SW480 (cell line): ENCODE measurements around the gene PRKCG.
A peak's percentile ranks its signal among the peaks of the same experiment; 100 is the strongest.

ENCODE experiments used
- DNase-seq: peaks from one replicate; pipeline ENCODE4 v3.0.0-alpha.2; 2016; ENCODE audit warnings: low spot score

PRKCG gene

DNA sequence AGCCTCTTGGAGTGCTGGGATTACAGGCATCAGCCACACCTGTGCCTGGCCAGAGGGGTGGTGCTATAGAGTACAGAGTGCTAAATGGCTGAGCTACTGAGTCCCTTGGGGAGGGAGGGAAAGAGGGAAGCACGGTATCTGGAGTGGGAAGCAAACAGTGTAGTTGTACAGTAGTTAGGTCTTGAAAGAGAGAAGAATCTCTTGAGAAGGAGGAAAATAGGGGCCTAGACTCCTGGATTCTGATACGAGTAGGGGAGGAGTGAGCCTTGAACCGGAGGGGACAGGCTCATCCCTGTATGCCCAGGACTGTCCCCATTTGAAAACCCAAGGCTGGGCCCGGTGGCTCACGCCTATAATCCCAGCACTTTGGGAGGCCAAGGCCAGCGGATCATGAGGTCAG, 9.2 kb upstream of the PRKCG start:
- no peak for DNase-seq

DNA sequence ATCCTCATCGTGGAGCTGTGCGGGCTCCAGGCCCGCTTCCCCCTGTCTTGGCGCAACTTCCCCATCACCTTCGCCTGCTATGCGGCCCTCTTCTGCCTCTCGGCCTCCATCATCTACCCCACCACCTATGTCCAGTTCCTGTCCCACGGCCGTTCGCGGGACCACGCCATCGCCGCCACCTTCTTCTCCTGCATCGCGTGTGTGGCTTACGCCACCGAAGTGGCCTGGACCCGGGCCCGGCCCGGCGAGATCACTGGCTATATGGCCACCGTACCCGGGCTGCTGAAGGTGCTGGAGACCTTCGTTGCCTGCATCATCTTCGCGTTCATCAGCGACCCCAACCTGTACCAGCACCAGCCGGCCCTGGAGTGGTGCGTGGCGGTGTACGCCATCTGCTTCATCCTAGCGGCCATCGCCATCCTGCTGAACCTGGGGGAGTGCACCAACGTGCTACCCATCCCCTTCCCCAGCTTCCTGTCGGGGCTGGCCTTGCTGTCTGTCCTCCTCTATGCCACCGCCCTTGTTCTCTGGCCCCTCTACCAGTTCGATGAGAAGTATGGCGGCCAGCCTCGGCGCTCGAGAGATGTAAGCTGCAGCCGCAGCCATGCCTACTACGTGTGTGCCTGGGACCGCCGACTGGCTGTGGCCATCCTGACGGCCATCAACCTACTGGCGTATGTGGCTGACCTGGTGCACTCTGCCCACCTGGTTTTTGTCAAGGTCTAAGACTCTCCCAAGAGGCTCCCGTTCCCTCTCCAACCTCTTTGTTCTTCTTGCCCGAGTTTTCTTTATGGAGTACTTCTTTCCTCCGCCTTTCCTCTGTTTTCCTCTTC, 8.0 kb upstream of the PRKCG start:
- DNase-seq: no peak

DNA sequence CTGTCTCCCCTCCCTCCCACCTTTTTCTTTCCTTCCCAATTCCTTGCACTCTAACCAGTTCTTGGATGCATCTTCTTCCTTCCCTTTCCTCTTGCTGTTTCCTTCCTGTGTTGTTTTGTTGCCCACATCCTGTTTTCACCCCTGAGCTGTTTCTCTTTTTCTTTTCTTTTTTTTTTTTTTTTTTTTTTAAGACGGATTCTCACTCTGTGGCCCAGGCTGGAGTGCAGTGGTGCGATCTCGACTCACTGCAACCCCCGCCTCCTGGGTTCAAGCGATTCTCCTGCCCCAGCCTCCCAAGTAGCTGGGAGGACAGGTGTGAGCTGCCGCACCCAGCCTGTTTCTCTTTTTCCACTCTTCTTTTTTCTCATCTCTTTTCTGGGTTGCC, 7.4 kb upstream of the PRKCG start:
- no peak for DNase-seq

DNA sequence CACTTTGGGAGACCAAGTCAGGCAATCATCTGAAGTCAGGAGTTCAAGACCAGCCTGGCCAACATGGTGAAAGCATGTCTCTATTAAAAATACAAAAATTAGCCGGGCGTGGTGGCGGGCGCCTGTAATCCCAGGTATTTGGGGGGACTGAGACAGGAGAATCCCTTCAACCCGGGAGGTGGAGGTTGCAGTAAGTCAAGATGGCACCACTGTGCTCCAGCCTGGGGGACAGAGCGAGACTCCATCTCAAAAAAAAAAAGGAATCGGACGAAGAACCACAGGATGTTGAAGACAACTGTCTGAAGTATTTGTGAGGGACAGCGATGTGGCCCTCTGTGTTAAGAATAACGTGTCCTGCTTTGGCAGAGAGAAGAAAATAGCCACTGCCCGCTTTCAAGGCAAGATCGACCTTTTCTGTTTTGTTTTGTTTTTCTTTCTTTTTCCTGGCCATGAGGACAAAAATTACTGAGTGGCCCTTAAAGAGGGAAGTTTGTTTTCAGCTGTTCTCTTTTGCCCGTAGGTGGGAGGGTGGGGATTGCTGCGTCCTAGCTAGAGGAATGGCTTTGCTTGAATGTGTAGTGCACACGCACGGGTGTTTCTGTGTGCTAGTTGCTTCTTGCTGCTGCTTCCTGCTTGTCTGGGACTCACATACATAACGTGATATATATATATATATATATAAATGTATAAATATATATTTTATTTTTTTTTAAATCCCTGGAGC, 6.2 kb upstream of the PRKCG start:
- DNase-seq: no peak

DNA sequence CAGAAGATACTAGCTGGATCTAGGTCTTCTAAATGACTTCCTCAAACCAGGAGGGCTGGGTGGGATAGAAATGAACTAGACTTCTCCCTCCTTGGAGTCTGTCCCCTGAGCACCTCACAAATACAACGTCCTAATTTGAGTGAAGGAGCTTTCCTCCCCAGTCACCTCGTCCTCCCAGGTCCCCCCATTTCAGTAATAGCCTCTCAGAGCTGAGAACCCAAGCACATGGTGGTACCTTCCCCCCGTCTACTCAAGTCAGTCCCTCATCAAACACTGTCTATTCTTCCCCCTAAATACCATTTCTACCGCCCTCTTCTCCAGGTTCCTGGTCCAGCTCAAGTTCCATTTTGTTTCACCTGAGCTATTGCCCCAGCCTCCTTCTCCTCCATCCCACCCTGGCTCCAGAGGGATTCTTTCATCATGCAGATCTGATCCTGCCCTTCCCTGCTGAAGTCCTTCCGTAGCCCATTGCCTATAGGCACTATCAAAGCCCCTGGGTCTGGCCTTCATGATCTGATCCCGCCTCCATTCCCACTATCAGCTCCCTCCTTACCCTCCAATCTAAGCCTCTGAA, 5.3 kb upstream of the PRKCG start:
- DNase-seq: no peak

DNA sequence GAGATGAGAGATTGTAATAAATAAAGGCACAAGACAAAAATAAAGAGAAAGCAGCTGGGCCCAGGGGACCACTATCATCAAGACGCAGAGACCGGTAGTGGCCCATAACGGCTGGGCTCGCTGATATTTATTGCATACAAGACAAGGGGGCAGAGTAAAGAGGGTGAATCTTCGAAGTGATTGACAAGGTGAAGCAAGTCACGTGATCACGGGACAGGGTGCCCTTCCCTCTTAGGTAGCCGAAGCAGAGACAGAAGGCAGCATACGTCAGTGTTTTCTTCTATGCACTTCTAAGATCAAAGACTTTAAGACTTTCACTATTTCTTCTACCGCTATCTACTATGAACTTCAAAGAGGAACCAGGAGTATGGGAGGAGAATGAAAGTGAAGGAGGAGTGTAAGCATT, 4.6 kb upstream of the PRKCG start:
- DNase-seq: peak; percentile 60

DNA sequence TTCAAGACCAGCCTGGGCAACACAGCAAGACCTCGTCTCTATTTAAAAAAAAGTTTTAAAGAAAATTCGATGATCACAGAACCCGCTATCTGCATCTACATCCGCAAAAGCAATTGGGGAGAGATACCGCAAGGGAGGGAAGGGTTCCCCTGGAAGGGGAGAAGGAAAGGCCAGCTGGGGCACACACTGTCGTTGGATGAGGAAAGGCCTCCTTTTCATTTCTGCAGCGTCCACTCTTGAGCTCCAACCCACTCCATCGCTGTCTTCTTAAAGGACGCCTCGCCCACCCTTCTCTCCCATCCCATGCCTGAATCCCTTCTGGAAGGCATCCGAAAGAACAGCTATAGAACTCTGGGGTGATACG, 3.2 kb upstream of the PRKCG start:
- no peak for DNase-seq

DNA sequence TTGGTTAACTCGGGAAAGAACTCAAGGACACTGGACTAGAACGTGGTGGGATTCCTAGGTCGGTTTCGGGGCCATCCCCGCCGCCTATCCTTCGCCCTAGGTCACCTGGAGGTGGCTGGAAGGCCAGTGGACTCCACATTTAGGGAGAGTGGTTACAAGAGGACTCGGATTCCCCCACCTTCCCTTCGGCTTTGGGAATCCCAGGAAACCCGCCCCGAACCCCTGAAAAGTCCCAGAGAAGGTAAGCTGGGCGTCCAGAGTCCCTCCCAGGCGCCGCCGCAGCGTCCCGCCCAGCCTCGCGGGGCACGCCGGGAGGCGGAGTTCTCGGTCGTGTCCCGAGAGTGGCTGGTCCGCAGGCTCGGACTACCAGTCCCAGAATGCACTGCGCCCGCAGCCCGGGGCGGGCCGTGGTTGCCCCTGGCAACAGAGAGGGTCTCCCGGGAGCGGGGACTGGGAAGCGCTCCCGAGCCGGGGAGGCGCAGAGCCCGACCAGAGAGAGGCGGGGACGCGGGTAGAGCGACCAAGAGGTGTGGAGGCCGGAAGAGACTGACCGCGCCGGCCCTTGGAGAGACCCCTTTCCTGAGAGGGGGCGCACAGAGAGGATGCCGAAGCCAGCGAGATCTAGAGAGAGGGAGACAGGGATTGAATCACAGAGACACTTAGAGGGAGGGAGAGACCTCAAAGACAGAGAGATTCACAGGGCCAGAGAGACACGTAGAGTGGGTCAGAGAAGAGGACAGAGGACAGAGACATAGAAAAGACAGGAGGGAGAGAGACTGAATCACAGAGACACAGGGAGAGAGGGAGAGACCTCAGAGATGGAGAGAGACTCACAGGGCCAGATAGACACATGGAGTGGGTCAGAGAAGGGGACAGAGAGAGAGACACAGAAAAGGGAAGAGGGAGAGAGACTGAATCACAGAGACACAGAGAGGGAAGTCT, 2.6 kb upstream of the PRKCG start:
- DNase-seq: peak; percentile 93

DNA sequence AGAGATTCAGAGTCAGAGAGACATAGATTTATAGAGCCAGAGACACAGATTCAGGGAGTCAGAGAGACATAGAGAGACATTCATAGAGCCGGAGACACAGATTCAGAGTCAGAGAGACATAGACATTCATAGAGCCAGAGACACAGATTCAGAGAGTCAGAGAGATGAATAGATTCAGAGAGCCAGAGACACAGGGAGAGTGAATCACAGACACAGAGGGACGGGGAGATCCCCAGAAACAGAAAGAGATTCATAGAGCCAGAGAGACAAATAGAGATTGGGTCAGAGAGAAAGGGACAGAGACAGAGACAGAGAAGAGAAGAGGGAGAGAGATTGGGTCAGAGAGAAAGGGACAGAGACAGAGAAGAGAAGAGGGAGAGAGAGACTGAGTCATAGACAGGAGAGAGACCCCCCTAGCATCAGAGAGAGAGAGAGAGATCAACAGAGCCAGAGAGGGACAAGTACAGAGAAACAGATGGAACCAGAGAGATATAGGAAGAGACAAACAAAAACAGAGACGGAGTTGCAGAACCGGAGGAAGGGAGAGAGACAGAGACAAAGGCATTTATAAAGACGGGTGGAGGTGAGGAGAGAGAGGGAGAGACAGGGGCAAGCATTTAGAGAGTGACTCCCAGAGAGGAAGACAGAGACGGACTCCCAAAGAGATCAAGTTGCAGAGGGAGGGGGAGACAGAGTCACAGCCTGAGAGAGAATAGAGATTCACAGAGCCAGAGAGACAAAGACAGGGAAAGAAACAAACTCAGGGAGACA, 1.1 kb upstream of the PRKCG start:
- no peak for DNase-seq

DNA sequence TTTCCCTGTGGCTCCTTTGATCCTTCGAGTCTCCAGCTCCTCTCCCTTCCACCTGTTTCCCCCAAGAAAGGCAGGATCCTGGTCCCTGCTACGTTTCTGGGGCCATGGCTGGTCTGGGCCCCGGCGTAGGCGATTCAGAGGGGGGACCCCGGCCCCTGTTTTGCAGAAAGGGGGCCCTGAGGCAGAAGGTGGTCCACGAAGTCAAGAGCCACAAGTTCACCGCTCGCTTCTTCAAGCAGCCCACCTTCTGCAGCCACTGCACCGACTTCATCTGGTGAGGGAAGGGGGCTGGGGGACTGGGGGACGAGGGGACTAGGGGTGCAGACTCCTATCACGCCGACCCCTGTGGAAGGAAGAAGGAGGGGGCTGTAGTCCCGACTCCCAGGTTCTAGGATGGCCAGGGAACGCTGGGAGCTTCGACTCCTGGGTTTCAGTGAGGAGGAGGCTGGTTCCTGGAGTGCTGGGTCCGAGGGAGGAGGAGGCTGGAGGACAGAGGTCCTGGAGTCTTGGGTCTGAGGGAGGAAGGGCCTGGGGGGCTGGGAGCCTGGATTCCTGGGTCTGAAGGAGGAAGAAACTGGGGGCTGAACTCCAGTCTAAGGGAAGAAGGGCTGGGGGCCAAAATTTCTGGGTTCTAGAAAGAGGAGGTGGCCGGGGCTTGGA, 524 bp downstream of the PRKCG start:
- no peak for DNase-seq

DNA sequence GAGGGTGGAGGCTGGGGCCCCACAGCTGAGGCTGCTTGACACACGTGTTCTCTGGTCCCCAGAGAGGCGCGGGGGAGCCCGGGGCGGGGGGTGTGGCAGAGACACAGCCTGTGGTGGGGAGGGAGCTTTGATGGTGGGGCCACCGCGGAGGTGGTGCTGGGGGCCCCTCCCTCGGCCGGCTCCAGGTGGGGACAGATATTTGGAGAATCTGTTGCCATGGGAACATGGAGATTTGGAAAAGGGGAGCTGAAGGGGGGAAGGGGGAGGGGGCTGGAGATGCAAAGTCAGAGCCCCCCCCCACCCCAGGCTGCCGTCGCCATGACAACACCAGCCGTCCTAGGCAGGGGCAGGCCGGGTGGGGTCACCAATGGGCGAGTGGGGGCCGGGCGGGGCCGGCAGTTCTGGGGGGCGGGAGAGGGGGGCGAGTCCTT, 1.2 kb downstream of the PRKCG start:
- DNase-seq: no peak

DNA sequence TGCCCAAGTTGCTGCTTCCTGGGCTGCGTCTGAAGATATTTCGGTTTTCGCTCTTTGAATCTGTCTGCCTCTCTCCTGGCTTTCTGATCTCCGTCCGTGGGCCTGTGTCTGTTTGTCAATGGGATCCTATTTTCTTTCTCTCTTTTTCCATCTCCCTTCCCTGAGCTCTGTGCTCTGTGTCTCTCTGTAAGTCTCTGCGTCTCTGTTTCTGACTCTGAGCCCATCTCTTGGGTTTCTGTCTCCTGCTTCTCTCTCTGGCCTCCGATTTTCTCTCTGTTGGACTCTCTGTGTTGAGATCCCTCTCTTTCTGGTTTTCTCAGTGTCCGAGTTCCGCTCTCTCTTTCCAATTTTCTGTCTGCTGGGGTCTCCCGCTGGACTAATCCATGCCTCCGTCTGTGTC, 1.7 kb downstream of the PRKCG start:
- DNase-seq: no peak

DNA sequence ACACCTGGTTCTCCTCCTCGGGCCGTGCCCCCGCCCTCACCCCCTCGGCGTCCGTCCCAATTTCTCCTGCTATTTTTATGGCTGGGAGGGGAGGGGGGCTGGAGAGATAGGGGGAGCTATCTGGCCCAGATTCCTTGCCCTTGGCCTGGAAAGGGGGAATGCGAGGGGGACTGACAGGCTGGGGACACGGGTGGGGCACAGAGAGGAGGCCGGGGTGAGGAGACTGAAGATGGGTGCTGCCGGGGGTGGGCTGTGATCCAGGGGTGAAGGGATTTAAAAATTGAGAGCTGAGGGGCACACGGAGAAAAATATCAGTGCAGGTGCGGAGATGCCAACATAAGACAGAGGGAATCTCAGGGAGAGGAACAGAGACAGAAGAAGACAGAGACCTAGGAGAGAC, 2.3 kb downstream of the PRKCG start:
- no peak for DNase-seq

DNA sequence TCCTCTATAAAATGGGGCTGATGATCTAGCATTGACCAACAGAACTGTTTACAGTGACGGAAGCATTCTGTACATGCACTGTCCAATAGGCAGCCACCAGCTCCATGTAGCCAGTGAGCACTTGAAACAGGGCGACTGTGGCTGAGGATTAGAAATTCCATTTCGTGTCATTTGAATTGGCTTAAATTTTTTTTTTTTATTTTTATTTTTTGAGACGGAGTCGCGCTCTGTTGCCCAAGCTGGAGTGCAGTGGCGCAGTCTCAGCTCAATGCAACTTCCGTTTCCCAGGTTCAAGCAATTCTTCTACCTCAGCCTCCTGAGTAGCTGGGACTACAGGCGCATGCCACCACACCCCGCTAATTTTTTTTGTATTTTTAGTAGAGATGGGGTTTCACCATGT, 3.0 kb downstream of the PRKCG start:
- DNase-seq: no peak

DNA sequence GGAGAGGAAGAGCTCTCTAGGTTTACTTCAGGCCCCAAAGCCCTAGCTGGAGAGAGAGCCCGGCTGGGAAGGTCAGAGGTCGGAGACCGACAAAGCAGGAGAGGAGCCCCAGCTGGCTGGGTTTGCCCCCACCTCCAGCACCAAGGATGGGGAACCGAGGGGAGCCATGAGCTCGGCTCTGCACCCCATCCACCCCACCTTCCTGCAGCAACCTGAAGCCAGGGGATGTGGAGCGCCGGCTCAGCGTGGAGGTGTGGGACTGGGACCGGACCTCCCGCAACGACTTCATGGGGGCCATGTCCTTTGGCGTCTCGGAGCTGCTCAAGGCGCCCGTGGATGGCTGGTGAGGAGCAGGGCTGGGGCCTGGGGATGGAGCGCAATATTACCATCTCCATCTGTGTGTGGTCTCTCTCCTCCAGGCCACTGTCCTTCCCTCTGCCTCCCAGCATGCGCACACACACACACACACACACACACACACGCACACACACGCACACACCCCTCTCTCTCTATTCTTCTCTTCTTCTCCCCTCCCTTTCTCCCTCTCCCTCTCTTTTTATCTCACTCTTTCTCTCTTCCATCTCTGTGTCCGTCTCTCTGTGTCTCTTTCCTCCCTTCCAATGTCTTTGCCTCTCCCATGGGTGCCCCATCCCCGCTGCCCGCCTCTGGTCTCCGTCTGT, 10.4 kb downstream of the PRKCG start:
- no peak for DNase-seq

DNA sequence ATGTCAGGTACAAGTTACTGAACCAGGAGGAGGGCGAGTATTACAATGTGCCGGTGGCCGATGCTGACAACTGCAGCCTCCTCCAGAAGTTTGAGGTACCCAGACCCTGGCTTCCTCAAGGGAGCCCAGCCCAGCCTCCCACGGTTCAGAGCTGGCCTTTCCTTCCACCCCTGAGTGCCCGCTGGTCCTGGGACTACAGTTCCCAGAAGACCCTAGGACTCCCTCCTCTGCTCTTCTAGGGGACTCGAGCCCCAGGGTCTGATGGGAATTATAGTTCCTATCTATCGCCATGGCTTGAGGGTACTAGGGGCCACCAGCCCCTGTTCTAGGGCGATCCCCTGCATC, 11.0 kb downstream of the PRKCG start:
- DNase-seq: no peak

DNA sequence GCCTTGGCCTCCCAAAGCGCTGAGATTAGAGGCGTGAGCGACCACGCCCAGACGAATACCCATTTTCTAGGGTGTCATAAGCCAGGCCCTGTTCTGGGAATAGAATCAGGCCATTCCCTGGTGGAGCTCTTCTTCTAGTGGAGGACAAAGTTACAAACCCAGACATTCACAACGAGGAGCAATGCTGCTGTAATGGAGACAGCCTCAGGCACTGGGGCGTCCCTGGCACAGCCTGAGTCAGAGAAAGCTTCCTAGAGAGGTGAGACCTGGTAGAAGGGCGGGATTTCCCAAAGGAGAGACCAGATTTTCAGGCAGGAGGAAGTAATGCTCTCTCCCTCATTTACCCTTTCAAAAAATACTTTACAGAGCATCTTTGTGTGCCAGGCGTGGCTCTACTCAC, 12.7 kb downstream of the PRKCG start:
- no peak for DNase-seq

DNA sequence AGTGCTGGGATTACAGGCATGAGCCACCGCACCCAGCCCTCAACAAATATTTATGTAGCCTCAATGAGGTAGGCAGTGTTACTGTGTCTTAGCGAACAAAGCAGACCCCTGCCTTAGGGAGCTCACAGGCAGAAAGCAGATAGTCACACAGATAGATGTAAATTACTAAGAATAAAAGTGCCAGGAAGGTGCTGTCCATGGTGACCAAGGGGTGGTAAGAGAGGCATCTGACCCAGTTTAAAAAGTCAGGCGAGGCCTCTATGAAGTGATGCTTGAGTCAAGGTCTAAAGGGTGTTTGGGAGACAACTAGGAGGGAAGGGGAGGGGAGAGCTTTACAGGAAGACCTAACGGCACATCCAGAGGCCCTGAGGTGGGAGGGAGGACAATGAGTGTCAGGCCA, 14.7 kb downstream of the PRKCG start:
- DNase-seq: no peak

DNA sequence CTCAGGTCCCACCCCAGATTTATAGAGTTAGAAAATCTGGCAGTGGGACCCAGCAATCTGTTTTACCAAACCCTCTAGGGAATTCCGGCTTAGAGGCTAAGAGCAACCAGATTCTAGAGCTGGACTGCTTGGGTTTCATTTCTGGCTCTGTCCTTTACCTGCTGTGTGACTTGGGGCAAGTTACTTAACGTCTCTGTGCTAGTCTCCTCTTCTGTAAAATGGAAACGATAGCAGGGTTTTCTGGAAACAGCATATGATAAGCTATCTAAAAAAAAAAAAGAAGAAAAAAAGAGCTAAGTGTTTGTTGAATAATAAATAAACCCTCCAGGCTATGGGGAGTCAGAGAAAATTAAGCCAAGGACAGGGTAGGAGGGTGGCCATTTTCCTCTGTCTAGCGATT, 15.5 kb downstream of the PRKCG start:
- no peak for DNase-seq

DNA sequence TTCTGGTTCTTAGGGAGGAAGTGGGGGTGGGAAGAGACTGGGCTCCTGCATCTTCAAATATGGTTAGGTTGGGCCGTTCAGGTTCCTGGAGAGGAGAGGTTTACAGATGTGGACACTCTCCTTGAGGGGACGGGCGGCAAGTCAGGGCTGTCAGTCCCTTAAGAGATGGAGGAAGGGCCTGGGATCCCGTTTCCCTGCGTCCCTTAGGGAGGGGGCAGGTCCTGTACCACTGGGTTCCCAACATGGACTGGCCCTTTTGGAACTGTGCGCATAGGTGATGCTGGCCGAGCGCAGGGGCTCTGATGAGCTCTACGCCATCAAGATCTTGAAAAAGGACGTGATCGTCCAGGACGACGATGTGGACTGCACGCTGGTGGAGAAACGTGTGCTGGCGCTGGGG, 16.2 kb downstream of the PRKCG start:
- no peak for DNase-seq
